ENCODE data around the gene CSMD2.

GRCh38 chr1:33777337-33777736, 387.7 kb downstream of the CSMD2 start:
- TF ChIP-seq, protein P1, sequence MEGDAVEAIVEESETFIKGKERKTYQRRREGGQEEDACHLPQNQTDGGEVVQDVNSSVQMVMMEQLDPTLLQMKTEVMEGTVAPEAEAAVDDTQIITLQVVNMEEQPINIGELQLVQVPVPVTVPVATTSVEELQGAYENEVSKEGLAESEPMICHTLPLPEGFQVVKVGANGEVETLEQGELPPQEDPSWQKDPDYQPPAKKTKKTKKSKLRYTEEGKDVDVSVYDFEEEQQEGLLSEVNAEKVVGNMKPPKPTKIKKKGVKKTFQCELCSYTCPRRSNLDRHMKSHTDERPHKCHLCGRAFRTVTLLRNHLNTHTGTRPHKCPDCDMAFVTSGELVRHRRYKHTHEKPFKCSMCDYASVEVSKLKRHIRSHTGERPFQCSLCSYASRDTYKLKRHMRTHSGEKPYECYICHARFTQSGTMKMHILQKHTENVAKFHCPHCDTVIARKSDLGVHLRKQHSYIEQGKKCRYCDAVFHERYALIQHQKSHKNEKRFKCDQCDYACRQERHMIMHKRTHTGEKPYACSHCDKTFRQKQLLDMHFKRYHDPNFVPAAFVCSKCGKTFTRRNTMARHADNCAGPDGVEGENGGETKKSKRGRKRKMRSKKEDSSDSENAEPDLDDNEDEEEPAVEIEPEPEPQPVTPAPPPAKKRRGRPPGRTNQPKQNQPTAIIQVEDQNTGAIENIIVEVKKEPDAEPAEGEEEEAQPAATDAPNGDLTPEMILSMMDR (conservative IDR thresholded peaks at IDR 0.05; ENCODE audit: low read length) = no peak
- no peak for TF ChIP-seq EZH2phosphoT487 (IDR thresholded peaks at IDR 0.05; ENCODE audit: borderline replicate concordance)
